Stimulated activated CD8-positive, alpha-beta memory T cell treated with anti-CD3 and anti-CD28 coated beads, Interleukin-15, amount 100 ng/mL, for 24 hours (primary cell): Measurements from ENCODE around the gene H6PD.
"Not testable (repeated sequence)": the region's sequence is repeated elsewhere in the genome, so short reads cannot be mapped to it uniquely, and the experiment has no call there.

Experiments used
- DNase-seq: peaks from one replicate; pipeline ENCODE4 v3.0.0-alpha.2; 2020; ENCODE audit warnings: low read depth

The H6PD gene

DNA sequence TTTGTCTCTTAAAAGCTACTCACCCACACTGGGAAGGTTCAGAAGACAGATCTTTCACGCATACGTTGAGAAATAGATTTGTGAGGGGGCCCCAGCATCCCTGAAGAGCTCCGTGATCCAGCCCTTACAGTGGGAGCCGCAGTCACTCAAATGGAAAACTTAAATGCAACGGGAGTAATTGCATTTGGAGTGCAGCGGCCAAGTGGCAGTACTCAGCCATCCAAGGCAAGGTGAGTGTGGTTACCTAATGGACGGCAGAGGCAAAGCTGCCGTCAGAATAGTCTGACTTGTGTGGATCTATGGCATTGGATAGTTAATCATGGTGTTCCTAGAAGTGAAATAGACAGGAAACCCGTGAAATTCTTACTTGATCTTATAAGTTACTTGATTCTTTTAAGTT is 63.3 kb downstream of the H6PD start:
- no peak for DNase-seq

DNA sequence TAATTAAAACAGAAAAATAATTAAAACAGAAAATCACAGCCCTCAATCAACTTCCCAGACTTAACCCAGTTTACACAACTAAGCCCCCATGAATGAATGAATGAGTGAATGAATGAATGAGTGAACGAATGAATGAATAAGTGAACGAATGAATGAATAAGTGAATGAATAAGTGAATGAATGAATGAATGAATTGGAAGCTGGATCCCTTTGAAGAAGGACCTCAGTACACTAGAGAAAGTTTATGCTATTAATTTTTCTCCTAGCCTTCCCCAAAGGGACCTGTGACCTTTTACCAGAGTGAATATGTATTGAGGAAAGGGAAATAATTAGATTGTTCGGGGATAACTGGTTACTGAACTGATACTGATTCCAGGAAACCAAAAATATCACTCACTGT is 63.7 kb downstream of the H6PD start:
- no peak for DNase-seq

GRCh38 chr1:9299571-9300541 is 65.3 kb downstream of the H6PD start:
- DNase-seq = not testable (repeated sequence)

GRCh38 chr1:9300573-9300972 is 66.0 kb downstream of the H6PD start:
- no peak for DNase-seq

DNA sequence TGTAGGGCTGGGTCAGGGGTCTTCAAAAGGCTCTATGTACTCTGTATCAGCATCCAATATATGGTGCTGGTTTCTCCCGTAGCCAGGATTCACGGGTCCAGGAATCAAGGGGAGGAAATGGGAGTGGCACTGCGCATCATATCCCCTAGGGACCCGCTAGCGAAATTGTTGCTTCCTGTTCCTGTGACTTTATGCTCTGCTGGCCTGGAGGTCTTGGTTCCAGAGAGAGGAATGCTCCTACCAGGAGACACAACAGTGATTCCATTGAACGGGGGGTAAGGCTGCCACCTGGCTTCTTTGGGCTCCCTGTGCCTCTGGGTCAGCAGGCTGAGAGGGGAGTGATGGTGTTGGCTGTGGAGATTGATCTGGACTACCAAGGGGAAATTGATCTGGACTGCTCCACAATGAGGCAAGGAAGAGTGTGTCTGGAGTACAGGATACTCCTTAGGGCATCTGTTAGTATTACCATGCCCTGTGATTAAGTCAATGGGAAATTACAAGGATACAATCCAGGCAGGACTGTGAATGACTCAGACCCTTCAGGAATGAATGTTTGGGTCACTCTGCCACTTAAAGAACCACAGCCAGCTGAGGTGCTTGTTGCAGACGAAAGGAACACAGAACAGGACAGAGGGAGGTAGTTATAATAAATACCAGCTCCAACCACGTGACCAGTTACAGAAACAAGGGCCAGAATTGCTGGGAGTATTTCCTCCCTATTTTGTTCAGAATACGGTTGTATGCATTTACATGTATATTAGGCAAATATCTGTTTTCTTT is 68.4 kb downstream of the H6PD start:
- no peak for DNase-seq

GRCh38 chr1:9303916-9304315 is 69.3 kb downstream of the H6PD start:
- no peak for DNase-seq

DNA sequence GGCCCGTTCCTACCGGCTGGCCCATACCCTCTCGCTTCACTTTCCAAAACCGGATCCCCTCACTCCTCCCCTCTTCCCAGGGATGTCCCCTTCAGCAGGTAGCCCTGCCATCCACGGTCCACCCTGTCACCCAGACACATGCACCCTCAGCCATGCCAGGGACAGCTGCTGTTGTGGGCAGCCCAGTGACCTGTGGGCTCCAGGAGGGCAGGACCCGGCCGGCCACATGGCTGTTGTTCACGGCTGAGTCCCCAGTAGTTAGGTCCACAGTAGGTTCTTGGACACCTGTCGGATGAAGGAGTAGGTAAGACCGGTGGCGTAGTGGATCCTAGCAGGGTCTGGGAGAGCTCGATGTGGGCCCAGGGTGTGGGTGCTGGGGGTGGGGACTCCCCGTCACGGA is 70.6 kb downstream of the H6PD start:
- no peak for DNase-seq

DNA sequence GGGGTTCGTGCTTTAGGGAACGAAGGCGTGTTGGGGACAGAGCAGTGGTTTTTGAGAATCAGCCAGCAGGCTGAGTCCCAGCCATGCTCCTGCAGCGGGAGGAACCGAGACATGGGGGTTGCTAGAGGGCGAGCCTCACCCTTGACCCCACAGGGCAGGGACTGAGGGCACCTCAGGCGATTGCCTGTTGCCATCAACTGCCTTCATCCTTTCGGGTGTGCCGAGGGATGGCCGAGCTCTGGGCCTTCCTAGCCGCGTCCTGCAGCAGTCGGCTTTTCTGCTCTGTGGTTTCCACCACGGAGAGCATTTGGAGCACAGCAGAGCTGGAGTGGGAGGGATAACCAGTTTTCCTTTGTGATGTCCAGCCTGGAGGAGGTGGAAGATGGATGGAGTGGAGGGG is 71.4 kb downstream of the H6PD start:
- DNase-seq = no peak

- no peak for DNase-seq
These were observed 72.7 kb downstream of the H6PD start for GRCh38 chr1:9307303-9307702.

- DNase-seq = no peak
These were observed 73.7 kb downstream of the H6PD start for GRCh38 chr1:9308236-9308785.

- DNase-seq = no peak
These were observed 74.5 kb downstream of the H6PD start for GRCh38 chr1:9309080-9309479.

- DNase-seq = no peak
These were observed 75.4 kb downstream of the H6PD start for GRCh38 chr1:9309991-9310390.

DNA sequence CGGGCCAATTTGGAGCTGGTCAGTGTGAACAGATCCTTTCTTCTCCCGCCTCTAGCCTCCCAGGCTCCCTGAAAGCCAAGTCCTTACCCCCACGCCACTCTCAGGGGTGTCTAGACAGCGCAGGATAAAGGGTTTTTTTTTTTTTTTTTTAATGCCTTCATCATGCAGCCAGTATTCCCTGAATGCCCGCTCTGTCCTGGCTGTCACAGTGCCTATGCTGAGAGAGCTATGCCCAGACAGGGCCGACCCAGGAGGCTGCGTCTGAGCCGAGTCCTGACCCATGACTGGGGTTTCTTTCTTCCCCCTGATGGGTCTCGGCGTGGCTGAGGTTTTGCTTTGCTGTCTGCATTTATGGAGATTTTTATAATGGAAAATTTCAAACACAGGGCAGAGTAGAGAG is 76.5 kb downstream of the H6PD start:
- no peak for DNase-seq

DNA sequence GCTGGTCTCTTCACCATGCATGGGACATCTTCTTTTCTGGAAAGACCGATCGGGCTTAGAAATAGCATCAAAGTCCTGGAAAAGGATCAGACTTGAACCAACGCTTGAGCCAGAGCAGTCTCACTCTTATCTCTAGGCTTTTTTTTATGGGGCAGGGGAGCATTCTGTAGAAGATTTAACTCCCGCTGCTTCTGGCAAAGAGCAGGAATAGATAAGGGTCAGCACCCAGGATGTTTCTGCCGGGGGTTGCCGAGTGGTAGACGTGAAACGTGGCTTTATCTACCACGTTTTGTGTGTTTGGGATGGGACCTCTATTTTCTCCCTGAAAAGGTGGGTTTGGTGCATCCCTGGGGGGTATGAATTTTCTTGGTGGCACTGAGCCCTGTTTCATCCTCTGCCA is 76.9 kb downstream of the H6PD start:
- no peak for DNase-seq

DNA sequence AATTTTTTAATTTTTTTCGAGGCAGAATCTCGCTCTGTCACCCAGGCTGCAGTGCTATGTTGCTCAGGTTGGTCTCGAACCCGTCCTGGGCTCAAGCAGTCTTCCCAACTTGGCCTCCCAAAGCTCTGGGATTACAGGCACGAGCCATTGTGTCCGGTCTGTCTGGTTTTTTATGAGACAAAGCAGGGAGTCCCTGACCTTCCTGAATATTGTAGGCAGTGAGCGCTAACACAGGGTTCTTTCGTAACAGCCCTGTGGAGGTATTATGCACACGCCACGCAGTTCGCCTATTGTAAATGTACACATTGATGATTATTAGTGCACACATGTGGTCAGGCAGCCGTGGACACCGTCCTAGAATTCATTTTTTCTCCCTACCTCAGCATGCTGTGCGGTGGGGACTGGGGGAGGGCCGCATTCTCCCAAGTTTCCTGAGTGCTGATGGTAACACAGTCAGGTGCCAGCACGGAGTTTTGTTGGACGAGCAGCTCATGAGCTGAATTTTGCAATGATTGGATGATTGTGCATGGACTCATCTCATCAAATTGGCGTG is 77.7 kb downstream of the H6PD start:
- DNase-seq = no peak

DNA sequence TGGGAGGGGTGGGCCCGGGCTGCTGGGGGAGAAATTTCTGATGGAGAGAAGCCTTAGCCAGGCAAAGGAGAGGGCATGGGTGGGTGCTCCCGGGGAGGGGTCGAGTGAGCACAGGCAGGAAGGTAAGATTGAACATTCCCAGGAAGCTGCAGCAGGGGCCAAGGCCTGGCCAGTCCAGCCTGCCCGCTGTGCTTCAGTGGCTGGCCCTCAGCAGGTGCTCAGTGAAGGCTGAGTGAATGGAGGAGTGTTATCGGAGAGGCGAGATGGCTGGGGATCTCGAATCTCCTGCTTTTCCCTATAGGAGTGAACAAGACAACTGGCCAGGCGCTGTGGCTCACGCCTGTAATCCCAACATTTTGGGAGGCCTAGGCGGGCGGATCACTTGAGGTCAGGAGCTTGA is 79.0 kb downstream of the H6PD start:
- DNase-seq = no peak

DNA sequence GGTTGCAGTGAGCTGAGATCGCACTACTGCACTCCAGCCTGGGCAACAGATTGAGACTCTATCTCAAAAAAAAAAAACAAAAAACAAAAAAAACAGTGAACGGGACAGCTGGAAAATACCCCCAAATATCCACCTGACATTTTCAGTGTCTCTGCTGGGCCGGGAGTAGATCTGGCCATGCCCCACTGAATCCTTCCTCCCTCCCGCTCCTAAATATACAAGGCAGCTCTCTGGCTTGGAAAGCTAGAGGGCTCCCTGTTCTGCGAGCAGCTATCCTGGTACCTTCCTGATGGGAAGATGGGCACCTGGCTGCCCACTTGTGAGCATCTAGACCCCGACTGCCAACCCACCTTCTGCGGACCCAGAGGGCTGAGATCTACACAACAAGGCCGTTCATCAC is 79.5 kb downstream of the H6PD start:
- DNase-seq = no peak

DNA sequence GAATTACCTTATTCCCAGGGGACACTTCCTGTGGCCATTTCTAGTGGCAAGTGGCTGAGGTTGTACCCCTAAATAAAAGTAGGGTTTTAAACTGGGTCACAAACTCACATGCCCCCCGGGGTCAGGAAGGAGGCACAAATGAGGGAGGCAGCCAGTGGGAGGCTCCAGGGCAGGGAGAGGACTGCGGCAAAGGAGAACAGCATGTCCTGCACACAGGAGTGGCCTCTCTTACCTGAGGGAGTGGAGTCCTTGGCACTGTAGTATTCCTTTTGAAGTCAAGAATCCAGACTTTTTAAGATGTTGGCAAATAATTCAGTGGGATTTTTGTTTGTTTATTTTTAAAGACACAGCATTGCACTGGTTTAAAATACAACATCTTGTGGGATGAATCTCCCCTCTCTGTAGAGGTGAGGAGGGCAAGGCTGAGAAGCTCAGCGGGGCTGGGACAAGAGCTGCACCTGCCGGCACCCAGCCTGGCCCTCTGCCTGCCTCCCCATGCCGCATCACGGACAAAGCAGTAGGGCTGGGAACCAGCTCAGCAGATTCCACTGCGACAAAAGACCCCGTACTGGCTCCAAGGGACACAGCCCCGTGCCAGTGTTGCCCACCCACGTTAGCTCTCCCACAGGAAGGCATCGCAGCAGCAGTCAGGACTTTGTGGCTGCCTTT is 80.3 kb downstream of the H6PD start:
- no peak for DNase-seq

- peak; percentile 37 for DNase-seq
These were observed 81.0 kb downstream of the H6PD start for GRCh38 chr1:9315411-9316079.

GRCh38 chr1:9316080-9316444 is 81.5 kb downstream of the H6PD start:
- DNase-seq = no peak

DNA sequence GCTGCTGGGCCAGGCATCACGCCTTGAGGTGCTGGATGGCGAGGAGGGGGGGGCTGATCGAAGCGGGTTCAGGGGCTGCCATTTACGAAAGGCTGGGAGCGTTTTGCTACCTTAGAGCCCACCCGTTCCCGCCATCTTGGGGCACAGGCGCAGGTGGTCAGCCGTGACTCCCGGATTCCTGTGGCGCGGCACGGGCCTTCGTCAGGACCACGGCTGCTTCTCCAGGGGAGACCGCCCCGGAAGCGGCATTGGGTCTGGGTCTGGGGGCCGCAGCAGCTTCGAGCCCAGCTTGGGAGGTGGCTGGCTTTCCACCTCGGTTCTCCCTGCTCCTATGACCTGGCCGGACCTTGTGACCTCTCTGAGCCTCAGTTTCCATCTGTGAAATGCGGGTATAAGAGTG is 81.9 kb downstream of the H6PD start:
- DNase-seq = no peak

DNA sequence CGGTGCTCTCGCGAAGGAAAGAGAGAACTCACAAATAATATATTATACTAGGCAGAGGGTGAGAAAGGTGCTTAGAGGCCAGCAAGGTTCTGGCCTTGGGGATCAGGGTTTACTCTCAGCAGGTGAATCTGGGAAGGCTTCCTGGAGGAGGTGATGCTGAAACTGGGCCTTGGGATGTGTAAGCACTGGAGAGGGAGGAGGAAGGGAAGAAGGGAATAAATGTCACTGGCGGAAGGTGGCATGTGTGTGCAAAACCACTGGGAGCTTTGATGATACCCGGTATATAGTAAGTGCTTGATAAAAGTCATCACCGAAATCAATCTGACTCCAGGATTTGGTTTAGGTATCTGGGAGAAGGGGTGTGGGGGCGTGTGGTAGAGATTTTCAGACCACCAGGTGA is 82.5 kb downstream of the H6PD start:
- no peak for DNase-seq
